SK-N-SH (cell line): ENCODE measurements around the gene ULK3. TPM values are rescaled to one million over a fixed set of nuclear protein-coding genes. Genes with fewer than 3 reads are reported as not detected.

Experiments
- CTCF ChIA-PET: fragments of 300-600, 350-600 bp; formaldehyde crosslinking; extraction: SDS; loops from one replicate; lab custom pipeline; 2021; lab: Yijun Ruan, JAX
- POLR2A ChIA-PET: fragments of 350-600 bp; sonication (Branson Sonifier 250); formaldehyde crosslinking; extraction: SDS; loops from one replicate; lab custom pipeline; 2020; ENCODE audit warnings: antibody characterized with exemption, inconsistent platforms; lab: Yijun Ruan, JAX
- DNase-seq: peaks from one replicate; pipeline ENCODE4 v3.0.0; 2012
- H2AFZ ChIP-seq: fragments of 200-600 bp; sonication (generic); 2 replicates; pipeline ENCODE4 v1.8.1; 2016; ENCODE audit warnings: antibody characterized with exemption, mild to moderate bottlenecking, low read depth
- H3F3A ChIP-seq: fragments of 200-600 bp; sonication (generic); replicated peaks from 2 replicates; pipeline ENCODE3; 2016; ENCODE audit warnings: antibody characterized with exemption, mild to moderate bottlenecking; ENCODE audit not compliant: insufficient read depth
- H3K27ac ChIP-seq, 2 experiments: fragments of 200-500 bp in 1 of 2; fragments of 200-600 bp in 1 of 2; sonication (Bioruptor generic) in 1 of 2; sonication (generic), shearing (Covaris generic) in 1 of 2; 2 replicates each; pipeline versions ENCODE4 v1.5.1 to v1.6.1; 2014 to 2016; ENCODE audit warnings: low read depth in 2 of 2, inconsistent platforms in 1 of 2, low read length in 1 of 2, mild to moderate bottlenecking in 1 of 2, mixed read lengths in 1 of 2
- H3K27me3 ChIP-seq: fragments of 200-600 bp; sonication (generic), shearing (Covaris generic); 2 replicates; pipeline ENCODE4 v1.6.1; 2016; ENCODE audit warnings: mixed run types; ENCODE audit not compliant: insufficient read depth
- H3K36me3 ChIP-seq, 2 experiments: fragments of 200-500 bp in 1 of 2; fragments of 200-600 bp in 1 of 2; sonication (Bioruptor generic) in 1 of 2; sonication (generic) in 1 of 2; replicated peaks in 1 of 2; 2 replicates each; pipeline versions ENCODE3 to v1.5.1; 2014 to 2016; ENCODE audit warnings: low read length in 1 of 2, mild to moderate bottlenecking in 1 of 2; ENCODE audit not compliant: insufficient read depth in 2 of 2, control insufficient read depth in 1 of 2
- H3K4me1 ChIP-seq, 2 experiments: fragments of 200-500 bp in 1 of 2; fragments of 200-600 bp in 1 of 2; sonication (Bioruptor generic) in 1 of 2; sonication (generic), shearing (Covaris generic) in 1 of 2; 2 replicates each; pipeline versions ENCODE4 v1.5.1 to v1.6.1; 2014 to 2016; ENCODE audit warnings: low read depth in 1 of 2, low read length in 1 of 2, mixed run types in 1 of 2; ENCODE audit not compliant: insufficient read depth in 2 of 2, control insufficient read depth in 1 of 2
- H3K4me2 ChIP-seq: fragments of 200-600 bp; sonication (generic), shearing (Covaris generic); 2 replicates; pipeline ENCODE4 v1.6.1; 2017; ENCODE audit warnings: mixed run types
- H3K4me3 ChIP-seq, 2 experiments: fragments of 200-500 bp in 1 of 2; fragments of 200-600 bp in 1 of 2; sonication (Bioruptor generic) in 1 of 2; sonication (generic), shearing (Covaris generic) in 1 of 2; 2 replicates each; pipeline versions ENCODE4 v1.5.1 to v1.8.1; 2014 to 2016; ENCODE audit warnings: low read depth in 2 of 2, inconsistent platforms in 1 of 2, low read length in 1 of 2, mild to moderate bottlenecking in 1 of 2, mixed read lengths in 1 of 2, moderate library complexity in 1 of 2
- H3K79me2 ChIP-seq: fragments of 200-600 bp; sonication (generic); 2 replicates; pipeline ENCODE4 v1.8.1; 2017; ENCODE audit warnings: mild to moderate bottlenecking; ENCODE audit not compliant: insufficient read depth
- H3K9ac ChIP-seq: fragments of 200-600 bp; sonication (generic); 2 replicates; pipeline ENCODE4 v1.6.1; 2017; ENCODE audit warnings: mixed run types
- H3K9me2 ChIP-seq: fragments of 200-600 bp; sonication (generic); 2 replicates; pipeline ENCODE4 v1.6.1; 2017; ENCODE audit warnings: mixed run types
- H3K9me3 ChIP-seq: fragments of 200-600 bp; sonication (generic); 2 replicates; pipeline ENCODE4 v1.6.1; 2017; ENCODE audit warnings: mixed run types, mild to moderate bottlenecking, moderate library complexity
- H4K20me1 ChIP-seq: fragments of 200-600 bp; sonication (generic); 2 replicates; pipeline ENCODE4 v1.6.1; 2017; ENCODE audit warnings: mild to moderate bottlenecking, mixed run types; ENCODE audit not compliant: insufficient read depth
- CHD2 ChIP-seq: fragments of 150-350 bp; IDR thresholded peaks from 2 replicates; pipeline ENCODE4 v1.6.1; 2018; ENCODE audit warnings: low read length; ENCODE audit not compliant: partially characterized antibody
- EZH2phosphoT487 ChIP-seq: fragments of 200-600 bp; sonication (generic); IDR thresholded peaks from 2 replicates; pipeline ENCODE4 v1.6.1; 2017; ENCODE audit warnings: low read depth, mixed run types, mild to moderate bottlenecking, antibody characterized with exemption, moderate library complexity, borderline replicate concordance
- FOXJ3 ChIP-seq: sonication (generic); formaldehyde crosslinking; IDR thresholded peaks from 2 replicates; pipeline ENCODE4 v1.5.1; 2020; ENCODE audit warnings: mild to moderate bottlenecking, missing genetic modification reagents
- FOXM1 ChIP-seq: IDR thresholded peaks from 2 replicates; pipeline ENCODE4 v1.4.0; 2012; ENCODE audit warnings: low read depth, mild to moderate bottlenecking
- JUND ChIP-seq: IDR thresholded peaks from 2 replicates; pipeline ENCODE4 v1.4.0; 2012
- MXI1 ChIP-seq: IDR thresholded peaks from 2 replicates; pipeline ENCODE4 v1.6.1; 2012; ENCODE audit warnings: mild to moderate bottlenecking, low read depth, low read length, improper control_type of control experiment
- NFIC ChIP-seq: IDR thresholded peaks from 2 replicates; pipeline ENCODE4 v1.4.0; 2012; ENCODE audit warnings: borderline replicate concordance
- NRF1 ChIP-seq: IDR thresholded peaks from 2 replicates; pipeline ENCODE4 v1.6.1; 2012; ENCODE audit warnings: low read depth, mild to moderate bottlenecking, low read length
- WGBS: methylation state at CpG from one replicate; pipeline ENCODE4 v1.1.6; 2017; ENCODE audit warnings: low lambda C conversion rate; 5-methylcytosine and 5-hydroxymethylcytosine counted together
- polyA plus RNA-seq, 3 experiments: library from polyadenylated mRNA; depleted of rRNA; stranded (reverse); fragments of >200 nt; gene quantifications; 2 replicates each; pipeline ENCODE4 v1.2.3, GENCODE V29; 2012
- TF ChIP-seq, protein P1 (sequence below): IDR thresholded peaks from 2 replicates; pipeline ENCODE4 v1.6.1; 2012; ENCODE audit warnings: mild to moderate bottlenecking, low read depth, low read length, moderate library complexity
- TF ChIP-seq, protein P2 (sequence below): IDR thresholded peaks from 2 replicates; pipeline ENCODE4; 2012
- TF ChIP-seq, protein P3 (sequence below): fragments of 150-350 bp; IDR thresholded peaks from 2 replicates; pipeline ENCODE4 v1.6.1; 2016; ENCODE audit warnings: mild to moderate bottlenecking, low read depth, low read length

Gene ULK3
- polyA plus RNA-seq, 1 of the 3 experiments (the other 2 are of a cell fraction): 41.3 TPM

DNA sequence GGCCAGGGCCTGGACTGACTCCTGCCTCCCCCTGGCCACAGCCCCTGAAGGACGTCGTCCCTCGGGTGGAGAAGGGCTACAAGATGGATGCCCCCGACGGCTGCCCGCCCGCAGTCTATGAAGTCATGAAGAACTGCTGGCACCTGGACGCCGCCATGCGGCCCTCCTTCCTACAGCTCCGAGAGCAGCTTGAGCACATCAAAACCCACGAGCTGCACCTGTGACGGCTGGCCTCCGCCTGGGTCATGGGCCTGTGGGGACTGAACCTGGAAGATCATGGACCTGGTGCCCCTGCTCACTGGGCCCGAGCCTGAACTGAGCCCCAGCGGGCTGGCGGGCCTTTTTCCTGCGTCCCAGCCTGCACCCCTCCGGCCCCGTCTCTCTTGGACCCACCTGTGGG lies 40.7 kb downstream of the ULK3 start:
- H3K9ac ChIP-seq: no peak overlapping the region
- H3K4me3 ChIP-seq: no peak overlapping the region
- H3K36me3 ChIP-seq: peaks cover 0 to 55% of the 10 kb centered on the region in 2 experiments
- ChIA-PET POLR2A (no interaction called here), CTCF (interaction anchor here (1.0 to 1.1 kb wide), 2 partner anchors 9 to 10 kb away, joined by 3 read pairs; no protein-coding TSS in a partner anchor)
- H3K4me1 ChIP-seq: no peaks in the 10 kb centered on the region
- H3K79me2 ChIP-seq: peaks cover 6% of the 10 kb centered on the region; the same call in 1 of the 2 replicates
- no peaks in the 10 kb centered on the region for H3K9me2 ChIP-seq
- no peaks in the 10 kb centered on the region for H3K27me3 ChIP-seq
- no peaks in the 10 kb centered on the region for H3K9me3 ChIP-seq
- H3K27ac ChIP-seq: no peak overlapping the region
- no peak for DNase-seq
- H2AFZ ChIP-seq: no peak overlapping the region
- no peaks in the 10 kb centered on the region for H3F3A ChIP-seq
- H3K4me2 ChIP-seq: no peak overlapping the region
- H4K20me1 ChIP-seq: peaks cover 29% of the 10 kb centered on the region
- 97% methylated on average over 6 of the region's 20 CpGs for WGBS
- TF ChIP-seq MXI1 (no peak), FOXJ3 (CRISPR knock-in tag) (no peak), NRF1 (no peak), FOXM1 (no peak), NFIC (no peak), EZH2phosphoT487 (no peak), JUND (no peak), CHD2 (no peak)
- TF ChIP-seq, protein P1, sequence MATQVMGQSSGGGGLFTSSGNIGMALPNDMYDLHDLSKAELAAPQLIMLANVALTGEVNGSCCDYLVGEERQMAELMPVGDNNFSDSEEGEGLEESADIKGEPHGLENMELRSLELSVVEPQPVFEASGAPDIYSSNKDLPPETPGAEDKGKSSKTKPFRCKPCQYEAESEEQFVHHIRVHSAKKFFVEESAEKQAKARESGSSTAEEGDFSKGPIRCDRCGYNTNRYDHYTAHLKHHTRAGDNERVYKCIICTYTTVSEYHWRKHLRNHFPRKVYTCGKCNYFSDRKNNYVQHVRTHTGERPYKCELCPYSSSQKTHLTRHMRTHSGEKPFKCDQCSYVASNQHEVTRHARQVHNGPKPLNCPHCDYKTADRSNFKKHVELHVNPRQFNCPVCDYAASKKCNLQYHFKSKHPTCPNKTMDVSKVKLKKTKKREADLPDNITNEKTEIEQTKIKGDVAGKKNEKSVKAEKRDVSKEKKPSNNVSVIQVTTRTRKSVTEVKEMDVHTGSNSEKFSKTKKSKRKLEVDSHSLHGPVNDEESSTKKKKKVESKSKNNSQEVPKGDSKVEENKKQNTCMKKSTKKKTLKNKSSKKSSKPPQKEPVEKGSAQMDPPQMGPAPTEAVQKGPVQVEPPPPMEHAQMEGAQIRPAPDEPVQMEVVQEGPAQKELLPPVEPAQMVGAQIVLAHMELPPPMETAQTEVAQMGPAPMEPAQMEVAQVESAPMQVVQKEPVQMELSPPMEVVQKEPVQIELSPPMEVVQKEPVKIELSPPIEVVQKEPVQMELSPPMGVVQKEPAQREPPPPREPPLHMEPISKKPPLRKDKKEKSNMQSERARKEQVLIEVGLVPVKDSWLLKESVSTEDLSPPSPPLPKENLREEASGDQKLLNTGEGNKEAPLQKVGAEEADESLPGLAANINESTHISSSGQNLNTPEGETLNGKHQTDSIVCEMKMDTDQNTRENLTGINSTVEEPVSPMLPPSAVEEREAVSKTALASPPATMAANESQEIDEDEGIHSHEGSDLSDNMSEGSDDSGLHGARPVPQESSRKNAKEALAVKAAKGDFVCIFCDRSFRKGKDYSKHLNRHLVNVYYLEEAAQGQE: no peak
- TF ChIP-seq, protein P2, sequence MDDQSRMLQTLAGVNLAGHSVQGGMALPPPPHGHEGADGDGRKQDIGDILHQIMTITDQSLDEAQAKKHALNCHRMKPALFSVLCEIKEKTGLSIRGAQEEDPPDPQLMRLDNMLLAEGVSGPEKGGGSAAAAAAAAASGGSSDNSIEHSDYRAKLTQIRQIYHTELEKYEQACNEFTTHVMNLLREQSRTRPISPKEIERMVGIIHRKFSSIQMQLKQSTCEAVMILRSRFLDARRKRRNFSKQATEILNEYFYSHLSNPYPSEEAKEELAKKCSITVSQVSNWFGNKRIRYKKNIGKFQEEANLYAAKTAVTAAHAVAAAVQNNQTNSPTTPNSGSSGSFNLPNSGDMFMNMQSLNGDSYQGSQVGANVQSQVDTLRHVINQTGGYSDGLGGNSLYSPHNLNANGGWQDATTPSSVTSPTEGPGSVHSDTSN: no peak
- TF ChIP-seq, protein P3, sequence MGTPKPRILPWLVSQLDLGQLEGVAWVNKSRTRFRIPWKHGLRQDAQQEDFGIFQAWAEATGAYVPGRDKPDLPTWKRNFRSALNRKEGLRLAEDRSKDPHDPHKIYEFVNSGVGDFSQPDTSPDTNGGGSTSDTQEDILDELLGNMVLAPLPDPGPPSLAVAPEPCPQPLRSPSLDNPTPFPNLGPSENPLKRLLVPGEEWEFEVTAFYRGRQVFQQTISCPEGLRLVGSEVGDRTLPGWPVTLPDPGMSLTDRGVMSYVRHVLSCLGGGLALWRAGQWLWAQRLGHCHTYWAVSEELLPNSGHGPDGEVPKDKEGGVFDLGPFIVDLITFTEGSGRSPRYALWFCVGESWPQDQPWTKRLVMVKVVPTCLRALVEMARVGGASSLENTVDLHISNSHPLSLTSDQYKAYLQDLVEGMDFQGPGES: no peak
